Prostate gland (tissue), 2 donors: ENCODE data around the gene PDLIM7. TPM values are rescaled to one million over a fixed set of nuclear protein-coding genes. Genes with fewer than 3 reads are reported as not detected.

Experiments used
- DNase-seq: peaks from one replicate; pipeline ENCODE4 v3.0.0-alpha.2; 2019; ENCODE audit warnings: low spot score
- H3K27ac ChIP-seq, 2 donors: fragments of 200-600 bp; sonication (generic); 2 replicates each; pipeline ENCODE4 v1.5.1; 2017 to 2019
- H3K27me3 ChIP-seq: fragments of 200-600 bp; sonication (generic); replicated peaks from 2 replicates; pipeline ENCODE4 v1.5.1; 2019; ENCODE audit not compliant: insufficient read depth
- H3K36me3 ChIP-seq, 2 donors: fragments of 200-600 bp; sonication (generic); 1 replicate in 1 of 2; 2 replicates in 1 of 2; pipeline versions ENCODE4 v1.5.1 to v1.8.1; 2017 to 2019
- H3K4me1 ChIP-seq: fragments of 200-600 bp; sonication (generic); replicated peaks from 2 replicates; pipeline ENCODE4 v1.5.1; 2019
- H3K4me3 ChIP-seq, 2 donors: fragments of 200-600 bp; sonication (generic); 2 replicates each; pipeline ENCODE4 v1.5.1; 2017 to 2019
- H3K9me3 ChIP-seq: fragments of 200-600 bp; sonication (generic); 2 replicates; pipeline ENCODE4 v1.5.1; 2017
- POLR2A ChIP-seq: fragments of 450-650 bp; IDR thresholded peaks from one replicate; pipeline ENCODE4 v1.6.1; 2016; ENCODE audit warnings: antibody characterized with exemption, mild to moderate bottlenecking
- POLR2AphosphoS5 ChIP-seq: sonication (generic); formaldehyde crosslinking; IDR thresholded peaks from one replicate; pipeline ENCODE4 v1.6.1; 2017; ENCODE audit warnings: antibody characterized with exemption
- WGBS: methylation state at CpG from one replicate; pipeline ENCODE4 v1.1.5; 2018; 5-methylcytosine and 5-hydroxymethylcytosine counted together
- intact Hi-C: fragments of 100-400 bp; cut with DNase I; formaldehyde crosslinking; loops from one replicate; pipeline ENCODE4 v1.14.2; 2022
- total RNA-seq, 2 donors: library from RNA; depleted of rRNA; stranded (reverse); fragments of >200 nt; gene quantifications; one replicate each; pipeline ENCODE4 v1.1.0, GENCODE V29; 2016
- TF ChIP-seq, protein P1 (sequence below), 4 experiments: fragments of 200-600 bp in 2 of 4; fragments of 450-650 bp in 2 of 4; sonication (generic) in 2 of 4; IDR thresholded peaks; 1 replicate in 3 of 4; 2 replicates in 1 of 4; pipeline ENCODE4 v1.5.1; 2016 to 2019; ENCODE audit warnings: antibody characterized with exemption in 4 of 4, mild to moderate bottlenecking in 2 of 4, moderate library complexity in 2 of 4

PDLIM7 gene
- total RNA-seq, 2 donors from 2014 or later: 155 to 235 TPM

DNA sequence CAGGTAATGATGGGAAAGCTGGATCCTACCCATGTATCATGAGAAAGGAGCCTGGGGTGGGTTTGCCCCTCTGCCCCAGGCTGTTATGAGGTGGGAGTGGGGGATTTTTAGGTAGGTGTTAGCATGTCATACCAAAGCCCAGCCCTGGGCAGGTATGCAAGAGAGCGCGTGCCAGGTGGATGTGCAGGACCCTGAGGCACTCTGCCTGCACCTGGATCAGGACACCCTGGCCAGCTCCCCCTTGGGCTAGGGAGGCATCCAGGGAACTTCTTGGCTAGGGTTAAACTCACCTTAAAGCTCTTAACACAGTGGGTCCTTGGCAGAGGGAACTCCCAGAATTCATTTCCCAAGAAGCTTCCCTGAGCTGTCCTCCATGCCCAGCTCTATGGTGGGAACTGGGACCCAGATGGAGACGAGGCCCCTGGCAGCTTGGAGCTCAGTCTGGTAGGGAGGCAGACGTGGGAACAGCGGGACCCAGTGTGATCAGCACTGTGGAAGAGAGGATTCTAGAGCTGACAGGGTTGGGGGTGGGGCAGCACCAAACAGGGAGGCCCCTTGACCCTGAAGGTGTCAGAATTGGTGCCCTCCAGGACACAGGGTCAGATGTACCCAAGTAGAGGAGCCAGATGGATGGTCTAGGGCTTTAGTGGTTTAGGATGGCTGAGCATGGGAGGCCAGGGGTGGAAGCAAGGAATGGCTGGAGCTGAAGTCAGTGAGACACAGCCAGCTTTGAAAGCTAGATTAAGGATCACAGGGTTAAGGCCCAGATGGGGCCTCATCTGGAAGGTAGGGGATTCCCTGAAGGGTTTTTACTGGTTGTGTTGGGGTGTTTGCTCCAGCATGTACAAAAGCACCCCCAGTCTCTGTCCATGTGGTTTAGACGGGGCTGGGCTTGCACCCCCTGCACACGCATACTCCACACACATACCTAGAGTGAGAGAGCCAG lies 53.0 kb downstream of the PDLIM7 start:
- intact Hi-C loops: no loop called here
- no peak for DNase-seq
- Histone ChIP-seq H3K9me3 (no peaks in the 10 kb centered on the region), H3K4me1 (peaks cover 4% of the 10 kb centered on the region), H3K27me3 (no peaks in the 10 kb centered on the region), H3K4me3 (no peak overlapping the region), H3K27ac (no peak overlapping the region), H3K36me3 (no peaks in the 10 kb centered on the region)
- no peak for TF ChIP-seq POLR2AphosphoS5
- TF ChIP-seq, protein P1, sequence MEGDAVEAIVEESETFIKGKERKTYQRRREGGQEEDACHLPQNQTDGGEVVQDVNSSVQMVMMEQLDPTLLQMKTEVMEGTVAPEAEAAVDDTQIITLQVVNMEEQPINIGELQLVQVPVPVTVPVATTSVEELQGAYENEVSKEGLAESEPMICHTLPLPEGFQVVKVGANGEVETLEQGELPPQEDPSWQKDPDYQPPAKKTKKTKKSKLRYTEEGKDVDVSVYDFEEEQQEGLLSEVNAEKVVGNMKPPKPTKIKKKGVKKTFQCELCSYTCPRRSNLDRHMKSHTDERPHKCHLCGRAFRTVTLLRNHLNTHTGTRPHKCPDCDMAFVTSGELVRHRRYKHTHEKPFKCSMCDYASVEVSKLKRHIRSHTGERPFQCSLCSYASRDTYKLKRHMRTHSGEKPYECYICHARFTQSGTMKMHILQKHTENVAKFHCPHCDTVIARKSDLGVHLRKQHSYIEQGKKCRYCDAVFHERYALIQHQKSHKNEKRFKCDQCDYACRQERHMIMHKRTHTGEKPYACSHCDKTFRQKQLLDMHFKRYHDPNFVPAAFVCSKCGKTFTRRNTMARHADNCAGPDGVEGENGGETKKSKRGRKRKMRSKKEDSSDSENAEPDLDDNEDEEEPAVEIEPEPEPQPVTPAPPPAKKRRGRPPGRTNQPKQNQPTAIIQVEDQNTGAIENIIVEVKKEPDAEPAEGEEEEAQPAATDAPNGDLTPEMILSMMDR (IDR thresholded peaks at IDR 0.05): no peak
- no peak for TF ChIP-seq POLR2A
- WGBS: 60% methylated on average over 7 of the region's 7 CpGs

DNA sequence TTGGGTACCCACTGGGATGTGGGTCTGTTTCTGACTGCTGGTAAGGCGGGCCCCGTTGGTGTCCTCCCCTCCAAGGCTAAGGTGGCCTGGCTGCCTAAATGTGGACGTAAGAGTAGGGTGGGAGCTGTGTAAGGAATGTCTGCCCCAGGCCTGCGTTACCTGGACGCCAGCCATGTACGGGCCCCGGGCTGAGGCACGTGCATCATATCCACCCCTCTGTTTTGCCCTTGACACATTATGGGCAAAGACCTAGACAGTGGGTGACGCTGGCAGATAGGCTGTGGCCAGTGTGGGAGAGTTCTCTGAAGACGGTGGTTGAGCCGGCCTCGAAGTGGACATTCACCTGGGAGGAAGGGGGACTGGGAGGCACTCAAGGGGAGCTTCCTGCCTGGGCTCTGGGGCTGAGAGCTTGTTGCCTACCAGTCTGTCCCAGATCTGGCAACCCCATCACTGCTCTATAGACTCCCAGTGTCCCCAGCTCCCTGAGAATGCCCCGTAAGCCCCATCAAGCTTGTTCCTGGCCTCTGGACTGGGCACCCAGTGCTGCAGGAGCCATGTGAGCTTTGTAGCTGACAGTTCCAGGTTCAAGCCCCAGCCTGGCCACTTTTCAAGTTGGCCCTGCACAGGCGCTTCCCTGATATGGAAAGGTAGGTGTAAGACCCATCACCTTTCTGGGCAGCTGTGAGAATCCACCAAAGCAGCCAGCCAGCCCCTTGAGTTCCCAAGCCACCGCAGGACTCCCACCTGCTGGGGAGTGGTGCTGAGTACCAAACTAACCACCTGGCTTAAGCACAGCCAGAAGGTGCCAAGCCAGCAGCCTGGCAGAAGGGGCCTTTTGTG lies 54.0 kb downstream of the PDLIM7 start:
- TF ChIP-seq POLR2A (no peak), POLR2AphosphoS5 (no peak)
- TF ChIP-seq, protein P1 (IDR thresholded peaks at IDR 0.05): no peak
- Histone ChIP-seq H3K4me1 (peaks cover 4% of the 10 kb centered on the region), H3K27ac (no peak overlapping the region), H3K9me3 (no peaks in the 10 kb centered on the region), H3K4me3 (no peak overlapping the region), H3K27me3 (no peaks in the 10 kb centered on the region), H3K36me3 (no peaks in the 10 kb centered on the region)
- intact Hi-C loops: no loop called here
- DNase-seq: no peak
- 69% methylated on average over 15 of the region's 15 CpGs for WGBS

DNA sequence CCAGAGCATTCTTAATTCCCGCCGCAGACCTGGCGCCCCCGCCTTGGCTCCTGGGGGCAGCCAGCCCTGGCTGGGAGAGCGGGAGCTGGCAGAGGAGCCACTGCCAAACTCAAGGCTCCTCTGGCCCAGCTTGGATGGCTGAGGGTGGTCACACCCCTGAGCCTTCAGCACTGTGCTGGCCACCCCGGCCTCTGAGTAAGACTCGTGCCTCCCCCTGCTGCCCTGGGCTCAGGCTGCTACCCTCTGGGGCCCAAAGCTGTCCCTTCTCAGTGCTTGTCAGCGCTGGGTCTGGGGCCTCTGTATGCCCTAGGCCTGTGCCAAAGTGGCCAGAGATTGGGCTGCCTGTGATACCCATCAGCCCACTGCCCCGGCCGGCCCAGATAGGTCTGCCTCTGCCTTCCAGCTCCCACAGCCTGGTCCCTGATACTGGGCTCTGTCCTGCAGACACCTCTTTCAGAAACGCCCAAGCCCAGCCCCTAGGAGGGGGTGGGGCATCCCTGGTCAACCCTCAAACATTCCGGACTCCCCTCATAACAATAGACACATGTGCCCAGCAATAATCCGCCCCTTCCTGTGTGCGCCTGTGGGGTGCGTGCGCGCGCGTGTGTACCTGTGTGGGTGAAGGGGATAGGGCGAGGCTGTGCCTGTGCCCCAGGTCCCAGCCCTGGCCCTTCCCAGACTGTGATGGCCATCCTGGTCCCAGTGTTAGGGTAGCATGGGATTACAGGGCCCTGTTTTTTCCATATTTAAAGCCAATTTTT lies 55.2 kb downstream of the PDLIM7 start:
- no peaks in the 10 kb centered on the region for H3K36me3 ChIP-seq
- H3K27ac ChIP-seq: no peak overlapping the region
- no peaks in the 10 kb centered on the region for H3K9me3 ChIP-seq
- H3K4me3 ChIP-seq: no peak overlapping the region
- DNase-seq: no peak
- TF ChIP-seq, protein P1 (IDR thresholded peaks at IDR 0.05): no peak
- TF ChIP-seq POLR2AphosphoS5 (no peak), POLR2A (no peak)
- H3K27me3 ChIP-seq: no peaks in the 10 kb centered on the region
- 89% methylated on average over 20 of the region's 20 CpGs for WGBS
- intact Hi-C loops: no loop called here
- H3K4me1 ChIP-seq: peaks cover 3% of the 10 kb centered on the region

DNA sequence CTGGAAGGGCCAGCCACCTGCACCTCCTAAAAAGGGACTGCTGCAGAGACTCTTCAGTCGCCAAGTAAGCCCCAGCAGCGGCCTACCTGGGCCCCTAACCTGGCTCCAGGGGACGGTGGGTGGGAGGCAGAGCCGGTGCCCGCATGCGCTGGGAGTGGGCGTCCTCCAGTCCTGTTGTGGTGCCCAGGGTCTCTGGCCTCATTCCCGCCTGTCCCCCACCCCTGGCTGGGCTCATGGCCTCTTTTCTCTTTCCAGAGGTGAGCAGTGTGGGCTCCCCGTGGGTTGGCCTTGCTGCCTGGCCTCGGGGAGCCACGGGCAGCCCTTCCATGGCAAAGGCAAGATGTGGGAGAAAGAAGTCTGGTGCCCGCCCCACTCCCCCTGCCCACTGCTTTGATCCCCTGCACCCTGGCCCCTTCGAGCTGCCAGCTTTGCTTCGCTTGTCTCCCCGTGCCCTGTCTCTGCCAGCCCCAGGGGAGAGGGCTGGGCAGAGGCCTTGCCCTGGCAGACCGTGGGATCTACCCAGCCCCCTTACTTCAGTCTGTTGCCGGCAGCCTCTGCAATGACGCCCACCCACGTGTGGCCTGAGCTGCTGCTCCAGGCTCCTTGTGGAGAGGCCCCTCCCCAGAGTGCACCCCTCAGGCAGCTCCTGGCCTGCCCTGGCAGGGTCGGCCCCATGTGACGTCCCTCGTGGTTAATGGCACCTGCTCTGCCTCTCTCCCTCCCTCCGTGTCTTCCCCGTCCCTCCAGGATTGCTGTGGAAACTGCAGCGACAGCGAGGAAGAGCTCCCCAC lies 56.2 kb downstream of the PDLIM7 start:
- H3K9me3 ChIP-seq: no peaks in the 10 kb centered on the region
- no peaks in the 10 kb centered on the region for H3K27me3 ChIP-seq
- no peak for DNase-seq
- intact Hi-C loops: no loop called here
- peaks cover 0 to 5% of the 10 kb centered on the region in 2 donors for H3K36me3 ChIP-seq
- TF ChIP-seq POLR2A (no peak), POLR2AphosphoS5 (no peak)
- TF ChIP-seq, protein P1 (IDR thresholded peaks at IDR 0.05): no peak
- WGBS: 82% methylated on average over 26 of the region's 26 CpGs
- H3K4me3 ChIP-seq: no peak overlapping the region
- H3K27ac ChIP-seq: no peak overlapping the region
- H3K4me1 ChIP-seq: no peaks in the 10 kb centered on the region
